Measurements from ENCODE around the gene CADM1.

- no peak for TF ChIP-seq CTCF (conservative IDR thresholded peaks at IDR 0.05; ENCODE audit: low read length)
- no peak for TF ChIP-seq EZH2phosphoT487 (IDR thresholded peaks at IDR 0.05; ENCODE audit: borderline replicate concordance, low read depth, low read length)
Measured at GRCh38 chr11:115330684-115331482, 173.3 kb downstream of the CADM1 start.
